H1 (cell line): ENCODE data around the gene BBS9. TPM values are rescaled to one million over a fixed set of nuclear protein-coding genes. Genes with fewer than 3 reads are reported as not detected.

Experiments
- CTCF ChIA-PET: fragments of 300-600 bp; sonication (Branson Sonifier 250); formaldehyde crosslinking; loops from one replicate; lab custom pipeline; 2021; ENCODE audit not compliant: partially characterized antibody; lab: Charles Lee
- POLR2A ChIA-PET: fragments of 300-600 bp; sonication (Branson Sonifier 250); formaldehyde crosslinking; loops from one replicate; lab custom pipeline; 2021; ENCODE audit warnings: inconsistent platforms; ENCODE audit not compliant: partially characterized antibody; lab: Charles Lee
- DNase-seq, 2 experiments: peaks; one replicate each; pipeline versions ENCODE4 v3.0.0 to v3.0.0-alpha.2; 2010 to 2022; ENCODE audit warnings: low spot score in 2 of 2, low read depth in 1 of 2, mixed read lengths in 1 of 2
- FAIRE-seq: peaks from 2 replicates; lab custom pipeline; 2011; peaks lifted over from hg19 to GRCh38; lab: Jason Lieb, UNC
- H2AFZ ChIP-seq: 2 replicates; pipeline ENCODE4 v1.8.1; 2012; ENCODE audit warnings: low read length, inconsistent platforms
- H2AK5ac ChIP-seq: 2 replicates; pipeline ENCODE4 v1.6.1; 2013; ENCODE audit warnings: low read depth, low read length
- H2BK120ac ChIP-seq: replicated peaks from 2 replicates; pipeline ENCODE3; 2013; ENCODE audit warnings: low read depth, low read length, inconsistent platforms
- H2BK12ac ChIP-seq: 2 replicates; pipeline ENCODE4 v1.6.1; 2013; ENCODE audit warnings: low read depth, low read length
- H2BK15ac ChIP-seq: 2 replicates; pipeline ENCODE4 v1.6.1; 2013; ENCODE audit warnings: low read length
- H2BK20ac ChIP-seq: 2 replicates; pipeline ENCODE4 v1.6.1; 2013; ENCODE audit warnings: low read length
- H2BK5ac ChIP-seq: 2 replicates; pipeline ENCODE4 v1.6.1; 2013; ENCODE audit warnings: low read depth, low read length
- H3K14ac ChIP-seq: 2 replicates; pipeline ENCODE4 v1.6.1; 2013; ENCODE audit warnings: inconsistent platforms; ENCODE audit not compliant: insufficient read length
- H3K18ac ChIP-seq: 2 replicates; pipeline ENCODE4 v1.6.1; 2013; ENCODE audit warnings: low read length; ENCODE audit errors: extremely low read depth
- H3K23ac ChIP-seq: 2 replicates; pipeline ENCODE4 v1.6.1; 2013; ENCODE audit warnings: inconsistent platforms; ENCODE audit not compliant: insufficient read length
- H3K23me2 ChIP-seq: 2 replicates; pipeline ENCODE4 v1.6.1; 2013; ENCODE audit warnings: low read depth, low read length
- H3K27ac ChIP-seq: 2 replicates; pipeline ENCODE4 v1.6.1; 2011; ENCODE audit warnings: low read depth, low read length, inconsistent platforms
- H3K27me3 ChIP-seq, 4 experiments: replicated peaks in 1 of 4; 1 replicate in 1 of 4; 2 replicates in 3 of 4; pipeline versions ENCODE4 v1.6.1 to v1.8.1; 2011 to 2013; ENCODE audit warnings: low read length in 3 of 4, mild to moderate bottlenecking in 3 of 4, inconsistent platforms in 2 of 4, mixed read lengths in 2 of 4, moderate library complexity in 1 of 4; ENCODE audit not compliant: control insufficient read depth in 3 of 4, insufficient read depth in 3 of 4; ENCODE audit errors: extremely low read depth in 1 of 4
- H3K36me3 ChIP-seq, 4 experiments: 2 replicates each; pipeline versions ENCODE4 v1.6.1 to v1.8.1; 2011 to 2013; ENCODE audit warnings: mild to moderate bottlenecking in 4 of 4, low read length in 3 of 4, moderate library complexity in 2 of 4, control low read depth in 1 of 4, inconsistent platforms in 1 of 4; ENCODE audit not compliant: insufficient read depth in 4 of 4, control insufficient read depth in 2 of 4
- H3K4ac ChIP-seq: replicated peaks from 2 replicates; pipeline ENCODE3; 2013; ENCODE audit warnings: low read length, low read depth, mixed read lengths, inconsistent platforms; ENCODE audit not compliant: insufficient read length
- H3K4me1 ChIP-seq, 4 experiments: replicated peaks in 1 of 4; 1 replicate in 1 of 4; 2 replicates in 3 of 4; pipeline versions ENCODE4 v1.6.1 to v1.8.1; 2011 to 2013; ENCODE audit warnings: low read length in 3 of 4, inconsistent platforms in 2 of 4, mixed read lengths in 1 of 4; ENCODE audit not compliant: insufficient read depth in 4 of 4, control insufficient read depth in 3 of 4
- H3K4me2 ChIP-seq, 2 experiments: 2 replicates each; pipeline versions ENCODE4 v1.6.1 to v1.8.1; 2011 to 2013; ENCODE audit warnings: low read depth in 2 of 2, low read length in 2 of 2, control low read depth in 1 of 2, inconsistent platforms in 1 of 2, mild to moderate bottlenecking in 1 of 2; ENCODE audit not compliant: insufficient read depth in 1 of 2
- H3K4me3 ChIP-seq, 4 experiments: fragments of 200-600, 300-600 bp in 1 of 4; sonication (generic), shearing (Covaris generic), sonication (Bioruptor Twin) in 1 of 4; 2 replicates each; pipeline versions ENCODE4 v1.5.1 to v1.8.1; 2011 to 2016; ENCODE audit warnings: low read length in 4 of 4, low read depth in 3 of 4, control low read depth in 2 of 4, inconsistent platforms in 2 of 4, mild to moderate bottlenecking in 2 of 4, mixed read lengths in 1 of 4, moderate library complexity in 1 of 4; ENCODE audit not compliant: insufficient read depth in 2 of 4; ENCODE audit errors: extremely low read depth in 1 of 4
- H3K56ac ChIP-seq: replicated peaks from 2 replicates; pipeline ENCODE3; 2013; ENCODE audit warnings: low read depth, mild to moderate bottlenecking, mixed read lengths, low read length, inconsistent platforms; ENCODE audit not compliant: insufficient read length
- H3K79me1 ChIP-seq: 2 replicates; pipeline ENCODE4 v1.6.1; 2013; ENCODE audit warnings: low read depth, low read length, control low read depth
- H3K79me2 ChIP-seq, 2 experiments: 2 replicates each; pipeline versions ENCODE4 v1.6.1 to v1.8.1; 2012 to 2013; ENCODE audit warnings: low read length in 2 of 2, mild to moderate bottlenecking in 2 of 2, inconsistent platforms in 1 of 2; ENCODE audit not compliant: insufficient read depth in 2 of 2, control insufficient read depth in 1 of 2
- H3K9ac ChIP-seq, 4 experiments: replicated peaks in 1 of 4; 1 replicate in 1 of 4; 2 replicates in 3 of 4; pipeline versions ENCODE4 v1.6.1 to v1.8.1; 2011 to 2013; ENCODE audit warnings: low read depth in 3 of 4, low read length in 3 of 4, control low read depth in 2 of 4, mild to moderate bottlenecking in 2 of 4, moderate library complexity in 2 of 4, inconsistent platforms in 1 of 4; ENCODE audit errors: extremely low read depth in 1 of 4
- H3K9me3 ChIP-seq, 2 experiments: 2 replicates each; pipeline versions ENCODE4 v1.6.1 to v1.8.1; 2012 to 2013; ENCODE audit warnings: mild to moderate bottlenecking in 2 of 2, moderate library complexity in 2 of 2, control low read depth in 1 of 2, inconsistent platforms in 1 of 2, low read depth in 1 of 2, low read length in 1 of 2, mixed read lengths in 1 of 2; ENCODE audit not compliant: insufficient read depth in 2 of 2
- H4K20me1 ChIP-seq, 2 experiments: replicated peaks in 1 of 2; 2 replicates each; pipeline versions ENCODE3 to v1.8.1; 2011 to 2013; ENCODE audit warnings: inconsistent platforms in 2 of 2, low read length in 2 of 2, mild to moderate bottlenecking in 1 of 2; ENCODE audit not compliant: insufficient read depth in 2 of 2, control insufficient read depth in 1 of 2
- H4K5ac ChIP-seq: 2 replicates; pipeline ENCODE4 v1.6.1; 2013; ENCODE audit warnings: low read length, low read depth, mixed read lengths, inconsistent platforms; ENCODE audit not compliant: insufficient read length
- H4K8ac ChIP-seq: 2 replicates; pipeline ENCODE4 v1.8.0; 2013; ENCODE audit warnings: mild to moderate bottlenecking, moderate library complexity, low read length, inconsistent platforms; ENCODE audit not compliant: insufficient read depth; ENCODE audit errors: extremely low read depth
- H4K91ac ChIP-seq: replicated peaks from 2 replicates; pipeline ENCODE3; 2013; ENCODE audit warnings: low read length, mixed read lengths, inconsistent platforms; ENCODE audit not compliant: insufficient read length
- GTF2F1 ChIP-seq: IDR thresholded peaks from 2 replicates; pipeline ENCODE4 v1.6.1; 2012; ENCODE audit warnings: low read depth, low read length, improper control_type of control experiment, borderline replicate concordance
- JUN ChIP-seq: IDR thresholded peaks from 2 replicates; pipeline ENCODE4 v1.6.1; 2011; ENCODE audit warnings: low read depth, mild to moderate bottlenecking, improper control_type of control experiment, low read length
- KDM4A ChIP-seq: IDR thresholded peaks from one replicate; pipeline ENCODE4 v1.7.1; 2012; ENCODE audit warnings: low read depth, mild to moderate bottlenecking, moderate library complexity, low read length, inconsistent platforms; ENCODE audit not compliant: severe bottlenecking
- SP4 ChIP-seq: IDR thresholded peaks from 2 replicates; pipeline ENCODE4 v1.6.1; 2012; ENCODE audit warnings: low read length, inconsistent platforms
- WGBS, 2 experiments: shearing (Covaris generic) in 1 of 2; methylation state at CpG; one replicate each; pipeline versions ENCODE4 v1.1.6 to v1.1.7; 2013 to 2015; ENCODE audit warnings: low lambda C conversion rate in 2 of 2, mixed read lengths in 2 of 2, inconsistent platforms in 1 of 2, low coverage in 1 of 2, missing lambda C conversion rate in 1 of 2; ENCODE audit not compliant: insufficient replicate concordance in 2 of 2, insufficient coverage in 1 of 2, insufficient read length in 1 of 2; ENCODE audit errors: extremely low coverage in 1 of 2, missing lambda C conversion rate in 1 of 2; 5-methylcytosine and 5-hydroxymethylcytosine counted together
- polyA plus RNA-seq, 7 experiments: library from polyadenylated mRNA; depleted of rRNA in 3 of 7; stranded (reverse) in 5 of 7; unstranded in 2 of 7; fragments of >200 nt in 5 of 7; fragments of 200-250 nt in 2 of 7; gene quantifications; 1 replicate in 5 of 7; 2 replicates in 1 of 7; 4 replicates in 1 of 7; pipeline versions ENCODE4 v1.2.1 to v1.2.3, GENCODE V29; 2011 to 2013; ENCODE audit warnings: missing spikeins in 2 of 7, mixed read lengths in 2 of 7
- total RNA-seq: library from RNA; stranded (reverse); fragmentation: NEBNext Ultra II Directional; extraction: Animal tissue kit (Norgen Biotek cat#: 25700); gene quantifications from 2 replicates; pipeline ENCODE4 v1.2.1, GENCODE V29; 2021

BBS9 gene
- total and polyA plus RNA-seq, 2 of the 8 experiments (the other 6 are each of a cell fraction or from before 2014, with no cell fraction given), result 22.3 to 37.0 TPM

DNA sequence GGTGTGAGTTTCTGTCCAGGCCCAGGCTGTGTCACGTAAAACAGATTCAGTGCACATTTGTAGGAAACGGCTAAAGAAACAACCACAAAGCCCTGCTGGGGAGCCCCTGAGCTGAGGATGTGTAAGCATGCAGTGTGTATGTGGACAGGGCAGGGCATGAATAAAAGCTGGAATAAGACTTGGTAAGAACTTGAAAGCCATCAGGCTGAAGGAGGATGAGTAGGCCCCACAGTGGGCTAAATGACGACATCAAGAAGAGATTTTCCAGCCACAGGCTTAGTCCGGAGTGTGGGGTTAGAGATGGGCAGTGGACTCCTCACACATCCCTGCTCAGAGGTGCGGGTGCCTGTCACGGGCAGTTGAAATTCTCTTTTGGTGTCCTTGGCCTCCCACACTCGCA, 505.2 kb downstream of the BBS9 start:
- POLR2A ChIA-PET, result no interaction called here
- Histone ChIP-seq H2BK5ac (no peak overlapping the region), H3K14ac (no peak overlapping the region), H2BK120ac (no peak overlapping the region), H3K4ac (no peak overlapping the region), H4K91ac (no peak overlapping the region), H3K36me3 (no peaks in the 10 kb centered on the region), H3K79me1 (no peaks in the 10 kb centered on the region), H4K5ac (no peak overlapping the region), H3K9ac (no peak overlapping the region), H2BK12ac (no peak overlapping the region), H2BK15ac (no peak overlapping the region), H3K23me2 (no peaks in the 10 kb centered on the region), H3K27ac (no peak overlapping the region), H3K4me1 (no peaks in the 10 kb centered on the region), H4K8ac (no peak overlapping the region), H3K27me3 (no peaks in the 10 kb centered on the region), H2AFZ (no peak overlapping the region)
- CTCF ChIA-PET, result interaction anchor here (0.6 to 1.5 kb wide), 5 partner anchors 37 to 451 kb away, joined by 3 to 5 read pairs (median 3); no protein-coding TSS in a partner anchor
- no peak for FAIRE-seq
- TF ChIP-seq JUN (no peak), GTF2F1 (no peak), KDM4A (no peak), SP4 (no peak)
- TF ChIP-seq, all 59 proteins: peak for 0
- H2AK5ac ChIP-seq, result no peak overlapping the region
- H3K56ac ChIP-seq, result no peak overlapping the region
- no peak overlapping the region for H2BK20ac ChIP-seq
- no peak for DNase-seq
- WGBS, 2 experiments, result 82% methylated on average over 7 of the region's 7 CpGs; no CpG with 5 or more reads in 1 of the 2 experiments
- H3K4me2 ChIP-seq, result no peak overlapping the region
- H3K4me3 ChIP-seq, result no peak overlapping the region
- peaks cover 0 to 5% of the 10 kb centered on the region in 2 experiments for H4K20me1 ChIP-seq
- H3K18ac ChIP-seq, result no peak overlapping the region
- no peaks in the 10 kb centered on the region for H3K9me3 ChIP-seq
- H3K23ac ChIP-seq, result no peak overlapping the region
- H3K79me2 ChIP-seq, result no peaks in the 10 kb centered on the region
